ENCODE measurements around the gene STK4. TPM values are rescaled to one million over a fixed set of nuclear protein-coding genes. Genes with fewer than 3 reads are reported as not detected.

Gene STK4
- total RNA-seq, 1 donor from 2014 or later = 25.3 TPM

DNA sequence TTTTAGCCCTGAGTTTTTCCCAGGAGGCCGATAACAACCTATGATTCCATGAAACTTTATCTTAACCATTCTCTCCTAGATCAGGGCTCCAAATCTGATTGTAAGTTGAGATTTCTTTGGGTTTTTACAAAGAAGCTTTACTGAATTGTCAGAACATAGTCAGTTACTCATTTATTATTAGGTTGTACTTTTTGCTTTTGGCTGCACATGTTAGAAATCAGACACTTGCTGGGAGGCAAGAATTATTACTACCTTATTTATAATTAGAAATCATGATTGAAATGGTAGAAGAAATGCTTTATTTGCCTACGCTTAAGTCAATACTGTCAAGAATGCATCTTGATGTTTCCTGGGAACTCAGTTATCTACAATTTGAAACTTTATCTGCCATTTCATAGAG, 71.3 kb downstream of the STK4 start:
- peaks cover 7% of the 10 kb centered on the region for H3K36me3 Mint-ChIP-seq (ENCODE audit: unreplicated experiment)
- H3K27ac Mint-ChIP-seq (ENCODE audit: unreplicated experiment) = peak overlapping the region; percentile 27
- DNase-seq (ENCODE audit: extremely low spot score, unreplicated experiment) = no peak
- H3K27me3 Mint-ChIP-seq (ENCODE audit: unreplicated experiment) = no peaks in the 10 kb centered on the region
- no peak overlapping the region for H3K4me3 Mint-ChIP-seq (ENCODE audit: unreplicated experiment)
- H3K4me1 Mint-ChIP-seq (ENCODE audit: unreplicated experiment) = peaks cover 41% of the 10 kb centered on the region
- H3K9me3 Mint-ChIP-seq (ENCODE audit: unreplicated experiment) = no peaks in the 10 kb centered on the region
- TF ChIP-seq, protein P1, sequence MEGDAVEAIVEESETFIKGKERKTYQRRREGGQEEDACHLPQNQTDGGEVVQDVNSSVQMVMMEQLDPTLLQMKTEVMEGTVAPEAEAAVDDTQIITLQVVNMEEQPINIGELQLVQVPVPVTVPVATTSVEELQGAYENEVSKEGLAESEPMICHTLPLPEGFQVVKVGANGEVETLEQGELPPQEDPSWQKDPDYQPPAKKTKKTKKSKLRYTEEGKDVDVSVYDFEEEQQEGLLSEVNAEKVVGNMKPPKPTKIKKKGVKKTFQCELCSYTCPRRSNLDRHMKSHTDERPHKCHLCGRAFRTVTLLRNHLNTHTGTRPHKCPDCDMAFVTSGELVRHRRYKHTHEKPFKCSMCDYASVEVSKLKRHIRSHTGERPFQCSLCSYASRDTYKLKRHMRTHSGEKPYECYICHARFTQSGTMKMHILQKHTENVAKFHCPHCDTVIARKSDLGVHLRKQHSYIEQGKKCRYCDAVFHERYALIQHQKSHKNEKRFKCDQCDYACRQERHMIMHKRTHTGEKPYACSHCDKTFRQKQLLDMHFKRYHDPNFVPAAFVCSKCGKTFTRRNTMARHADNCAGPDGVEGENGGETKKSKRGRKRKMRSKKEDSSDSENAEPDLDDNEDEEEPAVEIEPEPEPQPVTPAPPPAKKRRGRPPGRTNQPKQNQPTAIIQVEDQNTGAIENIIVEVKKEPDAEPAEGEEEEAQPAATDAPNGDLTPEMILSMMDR (IDR thresholded peaks at IDR 0.05) = no peak

DNA sequence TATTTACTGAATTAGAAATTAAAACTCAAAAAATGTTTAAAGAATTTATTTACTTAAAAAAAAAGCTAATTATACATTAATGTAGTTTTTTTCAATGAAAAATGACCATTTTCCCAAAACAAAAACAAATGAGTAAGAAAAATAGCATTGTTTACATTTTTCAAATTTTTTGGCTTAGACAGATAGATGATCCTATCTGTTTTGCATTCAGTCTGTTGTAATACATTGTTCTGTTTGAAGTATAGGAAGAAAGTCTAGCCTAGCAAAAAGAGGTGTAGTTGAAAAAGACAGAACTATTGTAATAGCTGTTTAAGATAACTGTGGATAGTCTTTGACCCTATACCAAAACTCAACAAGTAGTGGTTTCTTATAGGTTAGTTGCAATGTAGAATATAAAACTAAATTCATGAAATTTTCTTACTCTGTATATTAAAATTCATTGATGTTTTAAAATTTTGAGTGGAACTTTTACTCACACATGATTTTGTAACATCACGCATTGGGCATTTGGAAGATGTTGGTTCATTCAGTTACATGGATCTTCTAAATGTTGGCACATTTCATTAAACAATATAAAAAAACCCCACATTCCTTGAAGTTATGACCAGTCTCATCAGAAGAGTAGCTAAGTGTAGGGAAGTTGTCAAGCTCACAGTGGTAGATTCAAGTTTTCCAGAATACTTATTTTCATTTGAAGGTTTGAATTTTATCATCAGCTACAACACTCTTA, 72.6 kb downstream of the STK4 start:
- no peak for DNase-seq (ENCODE audit: extremely low spot score, unreplicated experiment)
- Mint-ChIP-seq H3K27me3 (ENCODE audit: unreplicated experiment) (no peaks in the 10 kb centered on the region), H3K27ac (ENCODE audit: unreplicated experiment) (no peak overlapping the region), H3K4me3 (ENCODE audit: unreplicated experiment) (no peak overlapping the region), H3K36me3 (ENCODE audit: unreplicated experiment) (peaks cover 2% of the 10 kb centered on the region), H3K9me3 (ENCODE audit: unreplicated experiment) (no peaks in the 10 kb centered on the region), H3K4me1 (ENCODE audit: unreplicated experiment) (peaks cover 41% of the 10 kb centered on the region)
- TF ChIP-seq, protein P1 (IDR thresholded peaks at IDR 0.05) = no peak

DNA sequence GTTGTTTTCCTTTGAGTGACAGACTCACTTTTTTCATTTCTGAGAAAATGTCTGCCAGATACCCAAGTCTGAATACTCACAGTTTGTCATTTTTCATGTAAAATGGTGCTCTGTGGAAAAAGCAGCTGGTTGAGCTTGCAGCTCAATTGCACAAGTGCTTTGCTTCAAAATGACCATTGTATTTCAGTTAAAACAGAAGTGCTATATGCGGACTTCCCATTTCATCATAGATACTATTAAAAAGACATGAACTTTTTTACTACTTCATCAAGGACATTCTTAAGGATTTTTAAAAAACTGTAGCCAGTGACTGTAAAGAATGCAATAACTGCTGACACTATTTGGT, 73.1 kb downstream of the STK4 start:
- H3K27ac Mint-ChIP-seq (ENCODE audit: unreplicated experiment) = no peak overlapping the region
- H3K36me3 Mint-ChIP-seq (ENCODE audit: unreplicated experiment) = peaks cover 2% of the 10 kb centered on the region
- TF ChIP-seq, protein P1 (IDR thresholded peaks at IDR 0.05) = no peak
- no peaks in the 10 kb centered on the region for H3K9me3 Mint-ChIP-seq (ENCODE audit: unreplicated experiment)
- H3K4me3 Mint-ChIP-seq (ENCODE audit: unreplicated experiment) = no peak overlapping the region
- DNase-seq (ENCODE audit: extremely low spot score, unreplicated experiment) = no peak
- peaks cover 42% of the 10 kb centered on the region for H3K4me1 Mint-ChIP-seq (ENCODE audit: unreplicated experiment)
- H3K27me3 Mint-ChIP-seq (ENCODE audit: unreplicated experiment) = no peaks in the 10 kb centered on the region

DNA sequence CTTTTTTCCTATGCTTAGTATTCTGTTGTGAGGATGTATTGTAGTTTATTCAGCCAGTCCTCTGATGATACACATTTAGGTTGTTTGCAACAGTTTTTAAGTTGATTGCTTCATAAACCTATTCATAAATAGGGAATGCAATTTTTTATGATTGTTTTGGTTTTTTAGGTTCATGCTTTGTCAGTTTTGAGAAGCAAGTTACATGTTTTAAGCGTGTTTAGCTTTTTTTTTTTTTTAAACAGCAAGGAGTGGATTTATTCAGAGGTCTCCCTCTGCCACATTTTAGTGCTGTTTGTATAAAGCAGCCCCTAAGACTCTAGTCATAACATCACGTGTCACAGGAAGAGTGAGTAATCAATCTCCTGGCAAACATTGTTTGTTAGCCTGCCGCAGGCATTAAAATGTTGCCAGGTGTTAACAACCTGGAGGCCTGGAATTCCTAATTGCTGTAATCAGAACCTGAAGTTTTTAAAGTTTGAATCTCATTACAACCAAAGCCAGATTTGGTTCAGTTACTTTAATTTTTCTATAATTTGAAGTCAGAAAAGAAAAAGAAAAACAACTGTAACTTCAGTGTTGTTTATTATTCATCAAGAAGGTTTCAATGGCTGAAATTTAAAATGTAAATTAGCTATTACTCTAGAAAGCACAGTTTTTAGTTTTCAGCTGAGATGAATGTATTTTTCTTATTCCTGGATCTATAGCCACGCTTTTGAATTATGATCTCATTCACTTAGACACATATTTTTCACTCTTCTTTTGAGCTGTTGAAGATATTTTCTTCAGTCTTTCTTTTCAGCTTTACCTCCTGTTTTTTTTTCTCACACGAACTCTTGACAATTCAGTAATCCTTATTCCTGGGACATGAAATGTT, 75.4 kb downstream of the STK4 start:
- Mint-ChIP-seq H3K27ac (ENCODE audit: unreplicated experiment) (peak overlapping the region; percentile 85), H3K9me3 (ENCODE audit: unreplicated experiment) (no peaks in the 10 kb centered on the region), H3K36me3 (ENCODE audit: unreplicated experiment) (peaks cover 2% of the 10 kb centered on the region), H3K4me1 (ENCODE audit: unreplicated experiment) (peaks cover 35% of the 10 kb centered on the region), H3K4me3 (ENCODE audit: unreplicated experiment) (no peak overlapping the region), H3K27me3 (ENCODE audit: unreplicated experiment) (no peaks in the 10 kb centered on the region)
- TF ChIP-seq, protein P1 (IDR thresholded peaks at IDR 0.05) = no peak
- no peak for DNase-seq (ENCODE audit: extremely low spot score, unreplicated experiment)

DNA sequence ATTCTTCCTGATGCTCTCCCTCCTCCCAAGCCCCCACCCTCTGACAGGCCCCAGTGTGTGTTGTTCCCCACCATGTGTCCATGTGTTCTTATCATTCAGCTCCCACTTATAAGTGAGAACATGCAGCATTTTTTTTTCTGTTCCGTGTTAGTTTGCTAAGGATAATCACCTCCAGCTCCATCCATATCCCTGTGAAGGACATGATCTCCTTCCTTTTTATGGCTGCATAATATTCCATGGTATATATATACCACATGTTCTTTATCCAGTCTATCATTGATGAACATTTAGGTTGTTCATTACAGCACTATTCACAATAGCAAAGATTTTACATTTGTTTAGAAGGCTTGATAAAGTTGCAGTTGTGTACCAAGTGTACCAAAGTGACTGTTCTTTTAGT, 76.7 kb downstream of the STK4 start:
- DNase-seq (ENCODE audit: extremely low spot score, unreplicated experiment) = no peak
- H3K27me3 Mint-ChIP-seq (ENCODE audit: unreplicated experiment) = no peaks in the 10 kb centered on the region
- peaks cover 25% of the 10 kb centered on the region for H3K4me1 Mint-ChIP-seq (ENCODE audit: unreplicated experiment)
- H3K4me3 Mint-ChIP-seq (ENCODE audit: unreplicated experiment) = no peak overlapping the region
- H3K9me3 Mint-ChIP-seq (ENCODE audit: unreplicated experiment) = no peaks in the 10 kb centered on the region
- H3K27ac Mint-ChIP-seq (ENCODE audit: unreplicated experiment) = no peak overlapping the region
- TF ChIP-seq, protein P1 (IDR thresholded peaks at IDR 0.05) = no peak
- H3K36me3 Mint-ChIP-seq (ENCODE audit: unreplicated experiment) = peaks cover 4% of the 10 kb centered on the region

Measured in osteocyte (in vitro differentiated cells).